HepG2 (cell line): Measurements from ENCODE around the gene TEAD3. TPM values are rescaled to one million over a fixed set of nuclear protein-coding genes. Genes with fewer than 3 reads are reported as not detected.
A peak's percentile ranks its signal among the peaks of the same experiment; 100 is the strongest.

Experiments used
- BORCS8-MEF2B ChIP-seq: sonication (generic); formaldehyde crosslinking; IDR thresholded peaks from 2 replicates; pipeline ENCODE4 v1.8.0; 2022; ENCODE audit warnings: mild to moderate bottlenecking, missing genetic modification reagents
- GLI4 ChIP-seq: sonication (generic); formaldehyde crosslinking; IDR thresholded peaks from 2 replicates; pipeline ENCODE4 v1.5.1; 2020; ENCODE audit warnings: missing genetic modification reagents, mild to moderate bottlenecking, moderate library complexity, borderline replicate concordance
- KLF16 ChIP-seq, 2 experiments: sonication (generic) in 1 of 2; formaldehyde crosslinking in 1 of 2; IDR thresholded peaks; 2 replicates each; pipeline versions ENCODE4 v1.6.1 to v1.8.0; 2016 to 2023; ENCODE audit warnings: missing genetic modification reagents in 2 of 2, missing compliant biosample characterization in 1 of 2
- SMC3 ChIP-seq: IDR thresholded peaks from 2 replicates; pipeline ENCODE4 v1.6.1; 2011; ENCODE audit warnings: low read length, improper control_type of control experiment
- ZNF136 ChIP-seq: sonication (generic); formaldehyde crosslinking; IDR thresholded peaks from 2 replicates; pipeline ENCODE4 v1.8.1; 2022; ENCODE audit warnings: low read depth, mild to moderate bottlenecking, moderate library complexity, missing genetic modification reagents
- ZNF232 ChIP-seq: sonication (generic); formaldehyde crosslinking; IDR thresholded peaks from 2 replicates; pipeline ENCODE4 v1.4.0; 2020; ENCODE audit warnings: missing genetic modification reagents, borderline replicate concordance
- ZNF367 ChIP-seq: sonication (generic); formaldehyde crosslinking; IDR thresholded peaks from 2 replicates; pipeline ENCODE4 v1.4.0; 2020; ENCODE audit warnings: missing genetic modification reagents, borderline replicate concordance
- ZNF430 ChIP-seq: sonication (generic); formaldehyde crosslinking; IDR thresholded peaks from 2 replicates; pipeline ENCODE4 v1.9.0; 2021; ENCODE audit warnings: mild to moderate bottlenecking, missing genetic modification reagents
- ZNF607 ChIP-seq: sonication (generic); formaldehyde crosslinking; IDR thresholded peaks from 2 replicates; pipeline ENCODE4 v1.5.1; 2020; ENCODE audit warnings: missing genetic modification reagents, mild to moderate bottlenecking, borderline replicate concordance
- ZNF761 ChIP-seq: sonication (generic); formaldehyde crosslinking; conservative IDR thresholded peaks from 2 replicates; pipeline ENCODE4 v1.4.0; 2020; ENCODE audit warnings: mild to moderate bottlenecking, missing genetic modification reagents
- polyA plus RNA-seq, 8 experiments: library from polyadenylated mRNA; depleted of rRNA in 3 of 8; stranded (reverse) in 7 of 8; unstranded in 1 of 8; fragments of >200 nt; fragmentation: Illumina TruSeq in 4 of 8; extraction: Trizol in 4 of 8; gene quantifications; 2 replicates each; pipeline versions ENCODE4 v1.2.1 to v1.2.3, GENCODE V29; 2011 to 2016; ENCODE audit warnings: low read depth in 4 of 8, missing spikeins in 1 of 8, mixed read lengths in 1 of 8; ENCODE audit not compliant: insufficient read depth in 1 of 8
- total RNA-seq, 5 experiments: library from RNA; depleted of rRNA; stranded (reverse); fragments of >200 nt; fragmentation: Illumina TruSeq; extraction: Trizol; gene quantifications; 2 replicates each; pipeline ENCODE4 v1.2.3, GENCODE V29; 2016; ENCODE audit warnings: low read depth in 1 of 5
- TF ChIP-seq, protein P1 (sequence below): IDR thresholded peaks from 2 replicates; pipeline ENCODE4 v1.6.1; 2012; ENCODE audit warnings: low read length, improper control_type of control experiment
- TF ChIP-seq, protein P2 (sequence below): sonication (generic); formaldehyde crosslinking; IDR thresholded peaks from 2 replicates; pipeline ENCODE4 v1.5.0; 2020; ENCODE audit warnings: missing genetic modification reagents, mild to moderate bottlenecking, borderline replicate concordance
- TF ChIP-seq, protein P3 (sequence below): IDR thresholded peaks from 2 replicates; pipeline ENCODE4 v1.6.1; 2016; ENCODE audit warnings: low read depth, missing genetic modification reagents, missing compliant biosample characterization
- TF ChIP-seq, protein P4 (sequence below), 2 experiments: sonication (generic) in 1 of 2; formaldehyde crosslinking in 1 of 2; IDR thresholded peaks; 2 replicates each; pipeline versions ENCODE4 v1.4.0 to v1.6.1; 2018 to 2020; ENCODE audit warnings: missing genetic modification reagents in 2 of 2, borderline replicate concordance in 1 of 2, low read depth in 1 of 2, mild to moderate bottlenecking in 1 of 2, missing biosample characterization in 1 of 2
- TF ChIP-seq, protein P5 (sequence below): sonication (generic); formaldehyde crosslinking; IDR thresholded peaks from 2 replicates; pipeline ENCODE4; 2020; ENCODE audit warnings: missing genetic modification reagents, mild to moderate bottlenecking, borderline replicate concordance

The TEAD3 gene
- total and polyA plus RNA-seq, 2 of the 13 experiments (the other 11 are each of a cell fraction or from before 2014, with no cell fraction given): 15.1 to 16.5 TPM

DNA sequence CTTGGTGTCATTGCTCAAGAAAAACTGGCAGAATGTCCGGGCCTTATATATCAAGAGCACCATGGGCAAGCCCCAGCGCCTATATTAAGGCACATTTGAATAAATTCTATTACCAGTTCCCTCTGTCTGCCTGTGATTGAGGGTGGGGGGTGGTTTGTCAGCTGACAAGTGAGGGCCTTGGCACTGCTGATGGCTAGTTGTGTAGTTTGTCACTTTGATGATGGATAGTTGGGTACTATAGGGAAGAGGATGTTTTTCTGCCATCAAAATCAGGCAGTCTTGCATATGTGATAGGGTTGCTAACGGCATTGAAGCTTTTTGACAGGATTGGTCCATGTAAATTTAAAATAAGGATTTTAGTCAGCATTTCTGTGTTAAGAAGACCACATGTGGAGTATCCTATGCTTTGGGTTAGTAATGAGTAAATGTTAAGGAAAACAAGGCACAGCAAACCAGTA, 26.2 kb downstream of the TEAD3 start (continued):
- TF ChIP-seq BORCS8-MEF2B (CRISPR knock-in tag) (no peak), ZNF607 (no peak; the same call in 1 of the 2 replicates), ZNF136 (no peak), SMC3 (no peak), ZNF430 (CRISPR knock-in tag) (no peak), ZNF367 (CRISPR knock-in tag) (no peak), GLI4 (CRISPR knock-in tag) (no peak), ZNF761 (no peak), KLF16 (CRISPR knock-in tag; IDR thresholded peaks at IDR 0.05) (0 out of 4 replicates have a peak, but pooled peaks of 1 of the 2 experiments have one; percentile 4), ZNF232 (CRISPR knock-in tag) (no peak)
- TF ChIP-seq, protein P1, sequence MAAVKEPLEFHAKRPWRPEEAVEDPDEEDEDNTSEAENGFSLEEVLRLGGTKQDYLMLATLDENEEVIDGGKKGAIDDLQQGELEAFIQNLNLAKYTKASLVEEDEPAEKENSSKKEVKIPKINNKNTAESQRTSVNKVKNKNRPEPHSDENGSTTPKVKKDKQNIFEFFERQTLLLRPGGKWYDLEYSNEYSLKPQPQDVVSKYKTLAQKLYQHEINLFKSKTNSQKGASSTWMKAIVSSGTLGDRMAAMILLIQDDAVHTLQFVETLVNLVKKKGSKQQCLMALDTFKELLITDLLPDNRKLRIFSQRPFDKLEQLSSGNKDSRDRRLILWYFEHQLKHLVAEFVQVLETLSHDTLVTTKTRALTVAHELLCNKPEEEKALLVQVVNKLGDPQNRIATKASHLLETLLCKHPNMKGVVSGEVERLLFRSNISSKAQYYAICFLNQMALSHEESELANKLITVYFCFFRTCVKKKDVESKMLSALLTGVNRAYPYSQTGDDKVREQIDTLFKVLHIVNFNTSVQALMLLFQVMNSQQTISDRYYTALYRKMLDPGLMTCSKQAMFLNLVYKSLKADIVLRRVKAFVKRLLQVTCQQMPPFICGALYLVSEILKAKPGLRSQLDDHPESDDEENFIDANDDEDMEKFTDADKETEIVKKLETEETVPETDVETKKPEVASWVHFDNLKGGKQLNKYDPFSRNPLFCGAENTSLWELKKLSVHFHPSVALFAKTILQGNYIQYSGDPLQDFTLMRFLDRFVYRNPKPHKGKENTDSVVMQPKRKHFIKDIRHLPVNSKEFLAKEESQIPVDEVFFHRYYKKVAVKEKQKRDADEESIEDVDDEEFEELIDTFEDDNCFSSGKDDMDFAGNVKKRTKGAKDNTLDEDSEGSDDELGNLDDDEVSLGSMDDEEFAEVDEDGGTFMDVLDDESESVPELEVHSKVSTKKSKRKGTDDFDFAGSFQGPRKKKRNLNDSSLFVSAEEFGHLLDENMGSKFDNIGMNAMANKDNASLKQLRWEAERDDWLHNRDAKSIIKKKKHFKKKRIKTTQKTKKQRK: no peak
- TF ChIP-seq, protein P2, sequence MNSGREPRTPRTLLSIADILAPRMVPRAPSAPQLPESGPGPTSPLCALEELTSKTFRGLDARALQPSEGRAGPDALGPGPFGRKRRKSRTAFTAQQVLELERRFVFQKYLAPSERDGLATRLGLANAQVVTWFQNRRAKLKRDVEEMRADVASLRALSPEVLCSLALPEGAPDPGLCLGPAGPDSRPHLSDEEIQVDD (CRISPR knock-in tag): no peak
- TF ChIP-seq, protein P3, sequence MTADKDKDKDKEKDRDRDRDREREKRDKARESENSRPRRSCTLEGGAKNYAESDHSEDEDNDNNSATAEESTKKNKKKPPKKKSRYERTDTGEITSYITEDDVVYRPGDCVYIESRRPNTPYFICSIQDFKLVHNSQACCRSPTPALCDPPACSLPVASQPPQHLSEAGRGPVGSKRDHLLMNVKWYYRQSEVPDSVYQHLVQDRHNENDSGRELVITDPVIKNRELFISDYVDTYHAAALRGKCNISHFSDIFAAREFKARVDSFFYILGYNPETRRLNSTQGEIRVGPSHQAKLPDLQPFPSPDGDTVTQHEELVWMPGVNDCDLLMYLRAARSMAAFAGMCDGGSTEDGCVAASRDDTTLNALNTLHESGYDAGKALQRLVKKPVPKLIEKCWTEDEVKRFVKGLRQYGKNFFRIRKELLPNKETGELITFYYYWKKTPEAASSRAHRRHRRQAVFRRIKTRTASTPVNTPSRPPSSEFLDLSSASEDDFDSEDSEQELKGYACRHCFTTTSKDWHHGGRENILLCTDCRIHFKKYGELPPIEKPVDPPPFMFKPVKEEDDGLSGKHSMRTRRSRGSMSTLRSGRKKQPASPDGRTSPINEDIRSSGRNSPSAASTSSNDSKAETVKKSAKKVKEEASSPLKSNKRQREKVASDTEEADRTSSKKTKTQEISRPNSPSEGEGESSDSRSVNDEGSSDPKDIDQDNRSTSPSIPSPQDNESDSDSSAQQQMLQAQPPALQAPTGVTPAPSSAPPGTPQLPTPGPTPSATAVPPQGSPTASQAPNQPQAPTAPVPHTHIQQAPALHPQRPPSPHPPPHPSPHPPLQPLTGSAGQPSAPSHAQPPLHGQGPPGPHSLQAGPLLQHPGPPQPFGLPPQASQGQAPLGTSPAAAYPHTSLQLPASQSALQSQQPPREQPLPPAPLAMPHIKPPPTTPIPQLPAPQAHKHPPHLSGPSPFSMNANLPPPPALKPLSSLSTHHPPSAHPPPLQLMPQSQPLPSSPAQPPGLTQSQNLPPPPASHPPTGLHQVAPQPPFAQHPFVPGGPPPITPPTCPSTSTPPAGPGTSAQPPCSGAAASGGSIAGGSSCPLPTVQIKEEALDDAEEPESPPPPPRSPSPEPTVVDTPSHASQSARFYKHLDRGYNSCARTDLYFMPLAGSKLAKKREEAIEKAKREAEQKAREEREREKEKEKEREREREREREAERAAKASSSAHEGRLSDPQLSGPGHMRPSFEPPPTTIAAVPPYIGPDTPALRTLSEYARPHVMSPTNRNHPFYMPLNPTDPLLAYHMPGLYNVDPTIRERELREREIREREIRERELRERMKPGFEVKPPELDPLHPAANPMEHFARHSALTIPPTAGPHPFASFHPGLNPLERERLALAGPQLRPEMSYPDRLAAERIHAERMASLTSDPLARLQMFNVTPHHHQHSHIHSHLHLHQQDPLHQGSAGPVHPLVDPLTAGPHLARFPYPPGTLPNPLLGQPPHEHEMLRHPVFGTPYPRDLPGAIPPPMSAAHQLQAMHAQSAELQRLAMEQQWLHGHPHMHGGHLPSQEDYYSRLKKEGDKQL (CRISPR knock-in tag): no peak
- TF ChIP-seq, protein P4, sequence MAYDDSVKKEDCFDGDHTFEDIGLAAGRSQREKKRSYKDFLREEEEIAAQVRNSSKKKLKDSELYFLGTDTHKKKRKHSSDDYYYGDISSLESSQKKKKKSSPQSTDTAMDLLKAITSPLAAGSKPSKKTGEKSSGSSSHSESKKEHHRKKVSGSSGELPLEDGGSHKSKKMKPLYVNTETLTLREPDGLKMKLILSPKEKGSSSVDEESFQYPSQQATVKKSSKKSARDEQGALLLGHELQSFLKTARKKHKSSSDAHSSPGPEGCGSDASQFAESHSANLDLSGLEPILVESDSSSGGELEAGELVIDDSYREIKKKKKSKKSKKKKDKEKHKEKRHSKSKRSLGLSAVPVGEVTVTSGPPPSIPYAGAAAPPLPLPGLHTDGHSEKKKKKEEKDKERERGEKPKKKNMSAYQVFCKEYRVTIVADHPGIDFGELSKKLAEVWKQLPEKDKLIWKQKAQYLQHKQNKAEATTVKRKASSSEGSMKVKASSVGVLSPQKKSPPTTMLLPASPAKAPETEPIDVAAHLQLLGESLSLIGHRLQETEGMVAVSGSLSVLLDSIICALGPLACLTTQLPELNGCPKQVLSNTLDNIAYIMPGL (CRISPR knock-in tag; IDR thresholded peaks at IDR 0.05; ENCODE audit: borderline replicate concordance in 1 of 2, low read depth in 1 of 2): no peak
- TF ChIP-seq, protein P5, sequence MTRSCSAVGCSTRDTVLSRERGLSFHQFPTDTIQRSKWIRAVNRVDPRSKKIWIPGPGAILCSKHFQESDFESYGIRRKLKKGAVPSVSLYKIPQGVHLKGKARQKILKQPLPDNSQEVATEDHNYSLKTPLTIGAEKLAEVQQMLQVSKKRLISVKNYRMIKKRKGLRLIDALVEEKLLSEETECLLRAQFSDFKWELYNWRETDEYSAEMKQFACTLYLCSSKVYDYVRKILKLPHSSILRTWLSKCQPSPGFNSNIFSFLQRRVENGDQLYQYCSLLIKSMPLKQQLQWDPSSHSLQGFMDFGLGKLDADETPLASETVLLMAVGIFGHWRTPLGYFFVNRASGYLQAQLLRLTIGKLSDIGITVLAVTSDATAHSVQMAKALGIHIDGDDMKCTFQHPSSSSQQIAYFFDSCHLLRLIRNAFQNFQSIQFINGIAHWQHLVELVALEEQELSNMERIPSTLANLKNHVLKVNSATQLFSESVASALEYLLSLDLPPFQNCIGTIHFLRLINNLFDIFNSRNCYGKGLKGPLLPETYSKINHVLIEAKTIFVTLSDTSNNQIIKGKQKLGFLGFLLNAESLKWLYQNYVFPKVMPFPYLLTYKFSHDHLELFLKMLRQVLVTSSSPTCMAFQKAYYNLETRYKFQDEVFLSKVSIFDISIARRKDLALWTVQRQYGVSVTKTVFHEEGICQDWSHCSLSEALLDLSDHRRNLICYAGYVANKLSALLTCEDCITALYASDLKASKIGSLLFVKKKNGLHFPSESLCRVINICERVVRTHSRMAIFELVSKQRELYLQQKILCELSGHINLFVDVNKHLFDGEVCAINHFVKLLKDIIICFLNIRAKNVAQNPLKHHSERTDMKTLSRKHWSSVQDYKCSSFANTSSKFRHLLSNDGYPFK (CRISPR knock-in tag): no peak
